ENCODE results near the gene FEZ2. TPM values are rescaled to one million over a fixed set of nuclear protein-coding genes. Genes with fewer than 3 reads are reported as not detected.
"Not testable (repeated sequence)": the region's sequence is repeated elsewhere in the genome, so short reads cannot be mapped to it uniquely, and the experiment has no call there.

FEZ2 gene
- total and polyA plus RNA-seq, 9 donors = 28.9 to 70.9 (median 41.3) TPM

- intact Hi-C loops (cut with DNase I) = no loop called here
- H3K9me3 ChIP-seq = no peaks in the 10 kb centered on the region
- H3K4me1 ChIP-seq (ENCODE audit: insufficient read depth) = no peaks in the 10 kb centered on the region
- no peak overlapping the region for H3K4me3 ChIP-seq
- no peaks in the 10 kb centered on the region for H3K36me3 ChIP-seq
- WGBS, 3 donors = 57 to 83% (median 72%) methylated on average over 1 of the region's 1 CpG
- H3K27me3 ChIP-seq = no peaks in the 10 kb centered on the region
- no peak overlapping the region for H3K27ac ChIP-seq
- no peak for DNase-seq
- TF ChIP-seq EP300 (IDR thresholded peaks at IDR 0.05) (no peak), POLR2A (IDR thresholded peaks at IDR 0.05) (no peak)
- TF ChIP-seq, protein P1, sequence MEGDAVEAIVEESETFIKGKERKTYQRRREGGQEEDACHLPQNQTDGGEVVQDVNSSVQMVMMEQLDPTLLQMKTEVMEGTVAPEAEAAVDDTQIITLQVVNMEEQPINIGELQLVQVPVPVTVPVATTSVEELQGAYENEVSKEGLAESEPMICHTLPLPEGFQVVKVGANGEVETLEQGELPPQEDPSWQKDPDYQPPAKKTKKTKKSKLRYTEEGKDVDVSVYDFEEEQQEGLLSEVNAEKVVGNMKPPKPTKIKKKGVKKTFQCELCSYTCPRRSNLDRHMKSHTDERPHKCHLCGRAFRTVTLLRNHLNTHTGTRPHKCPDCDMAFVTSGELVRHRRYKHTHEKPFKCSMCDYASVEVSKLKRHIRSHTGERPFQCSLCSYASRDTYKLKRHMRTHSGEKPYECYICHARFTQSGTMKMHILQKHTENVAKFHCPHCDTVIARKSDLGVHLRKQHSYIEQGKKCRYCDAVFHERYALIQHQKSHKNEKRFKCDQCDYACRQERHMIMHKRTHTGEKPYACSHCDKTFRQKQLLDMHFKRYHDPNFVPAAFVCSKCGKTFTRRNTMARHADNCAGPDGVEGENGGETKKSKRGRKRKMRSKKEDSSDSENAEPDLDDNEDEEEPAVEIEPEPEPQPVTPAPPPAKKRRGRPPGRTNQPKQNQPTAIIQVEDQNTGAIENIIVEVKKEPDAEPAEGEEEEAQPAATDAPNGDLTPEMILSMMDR (IDR thresholded peaks at IDR 0.05) = no peak
These were observed 11.5 kb upstream of the FEZ2 start for GRCh38 chr2:36609507-36609906.

DNA sequence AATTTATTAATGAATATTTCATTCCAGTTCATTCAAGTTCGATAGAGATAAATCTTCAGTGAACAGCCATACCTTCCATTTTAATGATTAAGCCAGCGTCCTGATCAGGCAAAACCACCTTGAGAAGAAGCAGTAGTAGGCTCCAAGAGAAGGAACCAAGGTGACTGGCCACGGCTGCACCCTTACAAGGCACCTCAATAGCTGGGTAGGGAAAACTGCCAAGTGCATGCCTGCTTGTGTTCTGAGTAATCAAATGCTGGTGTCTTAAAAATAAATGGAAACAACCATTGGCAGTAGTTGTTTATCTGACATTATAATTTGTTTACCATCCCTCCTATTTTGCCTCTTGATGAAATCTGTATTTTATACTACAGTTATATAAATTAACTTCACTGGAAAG, 10.0 kb upstream of the FEZ2 start:
- Histone ChIP-seq H3K4me1 (ENCODE audit: insufficient read depth) (no peaks in the 10 kb centered on the region), H3K27me3 (no peaks in the 10 kb centered on the region), H3K27ac (no peak overlapping the region), H3K36me3 (no peaks in the 10 kb centered on the region), H3K9me3 (no peaks in the 10 kb centered on the region), H3K4me3 (no peak overlapping the region)
- intact Hi-C loops (cut with DNase I) = no loop called here
- no peak for TF ChIP-seq EP300 (IDR thresholded peaks at IDR 0.05)
- TF ChIP-seq, protein P1 (IDR thresholded peaks at IDR 0.05) = no peak
- no peak for TF ChIP-seq POLR2A (IDR thresholded peaks at IDR 0.05)
- no peak for DNase-seq
- WGBS, 3 donors = 88 to 94% (median 91%) methylated on average over 3 of the region's 3 CpGs

GRCh38 chr2:36606925-36607324, 9.0 kb upstream of the FEZ2 start:
- Histone ChIP-seq H3K27me3 (no peaks in the 10 kb centered on the region), H3K9me3 (no peaks in the 10 kb centered on the region), H3K27ac (no peak overlapping the region), H3K36me3 (no peaks in the 10 kb centered on the region), H3K4me3 (no peak overlapping the region), H3K4me1 (ENCODE audit: insufficient read depth) (no peaks in the 10 kb centered on the region)
- intact Hi-C loops (cut with DNase I) = no loop called here
- 64 to 90% (median 70%) methylated on average over 3 of the region's 3 CpGs for WGBS, 3 donors
- TF ChIP-seq POLR2A (IDR thresholded peaks at IDR 0.05) = no peak
- DNase-seq = no peak

DNA sequence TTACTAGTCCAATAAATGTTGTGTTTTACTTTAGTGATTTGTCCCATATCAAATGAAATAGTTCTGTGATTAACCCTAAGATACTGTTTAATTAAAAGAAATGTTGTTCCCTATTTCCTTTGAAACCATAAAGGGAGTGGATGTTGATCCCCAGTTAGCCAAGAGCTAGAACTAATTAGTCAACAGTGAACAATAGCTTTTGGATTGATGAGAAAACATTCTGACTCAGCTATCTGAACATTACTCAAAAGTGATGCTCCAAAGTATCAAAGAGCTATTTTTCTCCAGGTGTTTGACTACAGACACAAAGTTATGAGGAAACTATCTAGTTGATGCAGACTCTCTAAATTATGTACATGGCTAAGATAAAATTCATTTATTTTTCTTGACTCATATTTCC, 7.3 kb upstream of the FEZ2 start:
- H3K27me3 ChIP-seq = no peaks in the 10 kb centered on the region
- DNase-seq = no peak
- intact Hi-C loops (cut with DNase I) = no loop called here
- TF ChIP-seq EP300 (IDR thresholded peaks at IDR 0.05) (no peak), POLR2A (IDR thresholded peaks at IDR 0.05) (no peak)
- TF ChIP-seq, protein P1 (IDR thresholded peaks at IDR 0.05) = no peak
- H3K4me1 ChIP-seq (ENCODE audit: insufficient read depth) = no peaks in the 10 kb centered on the region
- no peak overlapping the region for H3K4me3 ChIP-seq
- no peaks in the 10 kb centered on the region for H3K36me3 ChIP-seq
- no peaks in the 10 kb centered on the region for H3K9me3 ChIP-seq
- no peak overlapping the region for H3K27ac ChIP-seq

GRCh38 chr2:36603629-36604028, 5.7 kb upstream of the FEZ2 start:
- H3K36me3 ChIP-seq; intact Hi-C loops (cut with DNase I); H3K4me3 ChIP-seq; H3K9me3 ChIP-seq; DNase-seq; H3K27me3 ChIP-seq; H3K27ac ChIP-seq; H3K4me1 ChIP-seq (ENCODE audit: insufficient read depth): not testable (repeated sequence)
- 95 to 97% (median 96%) methylated on average over 5 of the region's 5 CpGs for WGBS, 3 donors

Data from ovary (tissue), 9 donors.